ENCODE data around the gene KCTD5.

GRCh38 chr16:2717383-2718263 lies 35.3 kb downstream of the KCTD5 start:
- TF ChIP-seq CTCF (IDR thresholded peaks at IDR 0.05) (no peak), POLR2A (IDR thresholded peaks at IDR 0.05) (no peak)
